ENCODE results near the gene HMGN1.

Gene HMGN1

GRCh38 chr21:39327727-39328126 is 21.2 kb downstream of the HMGN1 start:
- no peak for DNase-seq

DNA sequence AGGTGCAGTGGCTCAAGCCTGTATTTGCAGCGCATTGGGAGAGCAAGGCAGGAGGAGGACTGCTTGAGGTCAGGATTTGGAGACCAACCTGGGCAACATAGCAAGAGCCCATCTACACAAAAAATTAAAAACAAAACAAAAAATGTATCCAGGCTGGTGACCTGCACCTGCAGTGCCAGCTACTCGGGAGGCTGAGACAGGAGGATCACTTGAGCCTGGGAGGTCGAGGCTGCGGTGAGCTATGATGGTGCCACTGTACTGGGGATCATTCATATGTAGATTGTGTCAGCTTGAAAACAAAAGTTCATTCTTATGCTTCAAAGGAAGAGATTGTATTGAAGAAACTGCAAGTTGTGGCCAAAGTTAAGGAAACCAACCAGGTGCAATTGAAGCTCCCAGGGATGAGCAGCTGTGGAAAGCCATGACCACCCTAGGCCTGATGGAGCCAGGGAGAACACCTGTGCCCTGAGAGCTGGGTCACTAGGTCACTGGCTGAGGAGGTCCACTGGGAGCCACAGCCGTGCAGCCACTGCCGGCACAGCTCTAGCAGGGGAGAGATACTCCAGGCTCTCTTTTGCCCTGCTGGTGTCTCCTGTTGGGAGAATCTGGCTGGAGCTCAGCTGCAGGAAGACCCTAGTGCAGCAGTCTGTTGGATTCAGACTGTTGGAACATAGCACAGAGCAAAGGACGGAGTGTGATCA is 22.1 kb downstream of the HMGN1 start:
- DNase-seq, result no peak

- DNase-seq, result no peak
Observed at GRCh38 chr21:39325458-39325857, 23.4 kb downstream of the HMGN1 start.

- no peak for DNase-seq
Observed at GRCh38 chr21:39321424-39321823, 27.5 kb downstream of the HMGN1 start.

GRCh38 chr21:39319814-39320332 is 29.0 kb downstream of the HMGN1 start:
- no peak for DNase-seq

GRCh38 chr21:39319251-39319756 is 29.6 kb downstream of the HMGN1 start:
- no peak for DNase-seq

DNA sequence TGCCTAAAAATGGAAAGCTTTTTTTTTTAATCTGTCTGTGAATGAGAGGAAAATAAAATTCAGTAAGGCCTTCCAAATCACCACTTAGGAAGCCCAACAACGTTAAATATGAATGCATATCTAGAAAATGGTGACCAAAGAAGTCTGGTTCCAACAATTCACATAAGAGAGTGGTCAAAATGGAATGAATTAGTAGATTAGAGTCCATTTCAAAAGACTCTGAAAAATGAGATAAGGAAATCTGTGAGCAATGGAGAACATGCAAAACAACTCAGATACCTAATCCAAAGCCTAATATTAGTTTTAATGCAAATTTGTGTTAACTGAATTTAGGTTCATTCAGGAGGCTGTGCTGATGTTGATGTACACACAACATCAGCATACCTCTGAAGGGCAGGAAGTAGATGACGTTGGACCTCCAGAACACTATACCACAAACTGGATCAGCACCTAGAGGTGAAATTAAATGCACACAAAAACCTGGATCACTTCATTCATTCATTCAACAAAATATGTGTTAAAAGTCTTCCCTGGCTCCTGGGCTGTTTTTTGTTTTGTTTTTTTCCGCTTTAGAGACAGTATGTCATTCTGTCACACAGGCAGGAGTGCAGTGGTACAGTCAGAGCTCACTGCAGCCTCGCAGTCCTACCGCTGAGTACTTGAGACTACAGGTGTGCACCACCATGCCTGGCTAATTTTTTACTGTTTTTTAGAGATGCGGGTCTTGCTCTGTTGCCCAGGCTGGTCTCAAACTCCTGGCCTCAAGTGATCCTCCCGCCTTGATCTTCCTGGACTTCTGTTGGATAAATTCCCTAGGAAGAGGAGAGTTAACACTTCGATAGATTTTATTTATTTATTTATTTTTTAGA is 30.6 kb downstream of the HMGN1 start:
- DNase-seq, result no peak

DNA sequence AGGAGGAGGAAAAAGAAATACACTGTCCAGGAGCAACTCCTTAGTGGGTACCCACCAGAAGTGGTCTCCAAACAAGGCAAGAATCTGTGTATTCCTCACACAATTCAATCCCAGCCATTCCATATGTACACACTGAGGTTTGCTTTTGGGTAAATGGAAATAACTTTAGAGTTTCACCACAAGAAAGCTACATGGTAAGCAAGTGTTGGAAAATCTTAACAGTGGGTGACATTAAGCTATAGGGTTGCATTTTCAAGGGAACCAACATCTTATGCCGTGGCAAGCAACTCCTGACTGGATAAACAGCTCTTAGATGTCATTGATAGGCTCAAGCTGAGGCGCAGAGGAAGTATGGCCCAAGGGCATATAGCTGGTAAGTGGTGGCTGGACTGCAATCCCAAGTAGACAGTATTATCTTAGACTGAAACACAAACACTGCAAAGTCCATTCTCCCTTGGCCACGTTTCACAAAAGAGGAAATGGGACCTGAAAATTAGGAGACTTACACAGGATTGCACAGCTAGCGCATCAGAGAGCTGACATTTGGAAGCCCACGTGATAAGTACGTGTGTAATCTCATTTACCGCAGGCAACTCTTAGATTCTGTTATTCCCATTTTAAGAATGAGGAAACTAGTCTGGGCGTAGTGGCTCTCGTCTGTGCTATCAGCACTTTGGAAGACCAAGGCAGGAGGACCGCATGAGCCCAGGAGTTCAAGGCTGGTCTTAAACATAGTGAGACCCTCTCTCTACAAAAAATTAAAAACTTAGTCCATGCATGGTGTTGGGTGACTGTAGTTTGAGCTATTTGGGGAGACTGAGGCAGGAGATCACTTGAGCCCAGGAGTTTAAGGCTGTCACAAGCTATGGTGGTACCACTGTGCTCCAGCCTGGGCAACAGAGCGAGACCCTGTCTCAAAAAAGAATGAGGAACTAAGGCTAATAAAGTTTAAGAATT is 31.5 kb downstream of the HMGN1 start:
- no peak for DNase-seq

DNA sequence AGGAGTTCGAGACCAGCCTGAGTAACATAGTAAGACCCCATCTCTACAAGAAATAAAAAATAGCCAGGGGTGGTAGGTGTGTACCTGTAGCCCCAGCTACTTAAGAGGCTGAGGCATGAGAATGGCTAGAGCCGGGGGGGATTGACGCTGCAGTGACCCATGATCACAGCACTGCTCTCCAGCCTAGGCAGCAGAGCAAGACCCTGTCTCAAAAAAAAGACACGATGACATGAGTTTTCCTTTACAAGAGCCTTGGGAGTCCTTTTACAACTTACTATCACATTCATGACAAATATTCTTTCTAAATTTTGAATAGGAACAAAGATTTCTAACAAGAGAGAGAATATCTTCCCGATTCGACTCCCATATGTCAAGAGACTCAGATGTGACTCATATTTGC is 32.2 kb downstream of the HMGN1 start:
- DNase-seq, result no peak

DNA sequence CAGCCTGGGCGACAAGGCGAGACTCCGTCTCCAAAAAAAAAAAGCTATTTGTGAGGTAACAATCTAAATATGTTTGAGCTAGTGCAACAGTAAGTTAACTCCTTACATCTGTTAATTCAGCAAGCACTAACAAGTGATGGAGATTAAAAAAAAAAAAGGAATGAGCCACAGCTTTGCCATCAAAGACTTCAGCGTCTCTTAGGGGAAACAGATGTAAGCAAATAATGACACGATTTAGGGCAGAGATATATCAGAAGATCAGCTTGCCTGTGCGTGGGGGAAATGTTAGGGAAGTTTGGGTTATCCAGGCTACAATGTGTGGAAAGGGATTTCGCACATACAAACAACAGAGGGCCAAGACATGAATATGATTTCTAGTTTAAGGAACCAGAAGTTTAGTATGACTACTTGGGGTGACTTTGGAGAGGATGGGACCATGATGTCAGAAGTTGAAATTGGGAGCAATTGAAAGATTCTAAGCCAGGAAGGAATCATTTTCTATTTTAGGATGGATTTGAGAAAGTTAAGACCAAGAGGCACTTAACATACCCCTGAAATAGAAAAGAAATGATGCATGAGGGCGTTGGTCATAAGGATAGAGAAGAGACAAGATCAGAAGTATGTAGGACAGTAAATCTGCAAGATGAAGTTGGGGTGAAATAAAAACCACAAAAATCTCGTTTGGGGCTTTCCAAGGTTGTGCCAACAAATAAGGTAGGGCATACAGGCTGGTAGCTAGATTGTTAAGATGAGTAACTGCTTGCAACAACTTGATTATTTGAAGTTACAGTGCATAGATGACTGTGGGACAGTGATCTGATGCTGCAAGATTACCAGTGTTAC is 33.1 kb downstream of the HMGN1 start:
- no peak for DNase-seq

DNA sequence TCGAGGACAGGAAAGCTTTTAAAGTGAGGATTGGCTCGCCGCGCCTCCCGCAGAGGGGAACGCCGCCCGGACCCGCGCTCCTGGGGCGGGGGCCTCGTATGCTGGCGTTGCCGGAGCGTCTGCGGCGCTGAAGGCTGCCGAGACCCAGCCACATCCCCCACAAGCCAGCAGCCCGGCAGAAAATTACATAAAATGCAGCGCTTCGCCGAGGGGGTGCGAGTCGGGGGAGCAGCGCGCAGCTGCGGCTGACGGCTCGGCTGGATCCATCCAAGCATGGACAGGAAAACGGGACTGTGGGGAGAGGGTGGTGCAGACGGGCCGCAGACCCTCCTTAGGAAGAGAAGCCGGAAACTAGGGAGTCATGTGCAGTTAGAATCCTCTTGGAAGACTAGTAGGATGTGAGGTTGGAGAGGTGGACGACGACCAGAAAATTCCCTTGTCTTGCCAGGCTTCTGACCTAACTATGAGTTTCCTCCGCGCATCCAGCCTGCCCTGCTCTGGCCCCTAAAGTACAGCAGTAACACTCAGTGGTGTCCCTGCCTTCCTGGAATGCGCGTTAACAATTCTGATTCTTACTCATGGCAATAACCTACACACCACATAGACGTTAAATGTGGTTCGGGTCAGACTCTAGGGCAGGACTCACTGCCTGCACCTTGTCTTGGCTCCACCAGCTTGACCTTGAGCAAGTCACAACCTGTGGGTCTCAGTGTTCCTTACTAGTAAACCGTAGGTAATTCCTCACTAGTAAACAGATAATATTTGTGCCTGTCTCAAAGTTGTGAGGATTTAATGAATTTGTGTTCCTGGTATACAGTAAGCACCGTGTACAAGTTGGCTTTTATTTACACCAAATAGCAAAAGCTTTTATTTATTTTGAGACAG is 34.5 kb downstream of the HMGN1 start:
- peak; percentile 76 for DNase-seq

- DNase-seq, result peak; percentile 78
Observed at GRCh38 chr21:39313571-39314142, 35.2 kb downstream of the HMGN1 start, which contains the start of gene BRWD1. BRWD1 (minus strand) TSS chr21:39313632; CDS start chr21:39313491, 141 bp downstream.

DNA sequence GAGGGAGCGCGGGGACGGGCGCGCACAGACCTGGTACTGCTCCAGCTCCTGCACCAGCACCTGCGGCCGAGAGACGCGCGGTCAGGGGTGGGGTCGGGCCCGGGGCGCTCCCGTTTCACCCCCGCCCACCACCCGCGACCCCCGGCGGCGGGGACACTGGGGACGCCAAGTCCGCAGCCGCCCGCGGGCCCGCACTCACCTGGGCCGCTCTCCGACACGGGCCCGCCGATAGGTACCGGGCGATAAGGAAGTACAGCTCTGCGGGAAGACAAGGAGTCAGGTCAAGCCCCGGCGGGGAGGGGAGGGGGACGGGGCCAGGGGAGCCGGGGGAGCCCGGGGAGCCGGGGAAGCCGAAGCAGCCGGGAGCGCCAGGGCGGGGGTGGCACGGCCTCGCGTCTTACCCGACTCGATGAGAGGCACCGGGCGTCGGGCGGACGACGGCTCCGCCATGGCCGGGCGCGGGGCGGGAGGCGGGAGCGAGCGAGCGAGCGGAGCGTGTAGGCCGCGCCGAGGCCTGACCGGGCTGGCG is 35.8 kb downstream of the HMGN1 start:
- DNase-seq, result peak; percentile 31

GRCh38 chr21:39312112-39313041 is 36.5 kb downstream of the HMGN1 start:
- DNase-seq, result peak; percentile 91

- DNase-seq, result no peak
Observed at GRCh38 chr21:39311164-39311563, 37.7 kb downstream of the HMGN1 start.

DNA sequence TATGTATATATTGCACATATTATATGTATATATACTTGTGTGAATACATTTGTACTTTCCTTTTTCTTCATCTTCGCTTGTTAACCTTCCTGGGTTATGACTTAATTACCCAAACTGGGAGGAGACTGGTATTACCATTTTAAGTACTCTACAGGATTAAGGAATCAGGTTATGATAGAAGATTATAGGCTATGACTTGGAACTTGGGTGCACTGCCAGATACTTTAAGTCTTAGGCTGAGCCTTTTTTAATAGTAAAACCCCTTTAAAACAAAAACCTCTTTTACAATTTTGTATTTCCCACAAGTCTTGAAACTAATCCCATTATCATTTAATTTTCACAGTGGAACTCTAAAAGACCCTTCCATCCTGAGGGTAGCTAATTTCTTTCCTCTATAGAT is 41.4 kb downstream of the HMGN1 start:
- DNase-seq, result no peak

DNA sequence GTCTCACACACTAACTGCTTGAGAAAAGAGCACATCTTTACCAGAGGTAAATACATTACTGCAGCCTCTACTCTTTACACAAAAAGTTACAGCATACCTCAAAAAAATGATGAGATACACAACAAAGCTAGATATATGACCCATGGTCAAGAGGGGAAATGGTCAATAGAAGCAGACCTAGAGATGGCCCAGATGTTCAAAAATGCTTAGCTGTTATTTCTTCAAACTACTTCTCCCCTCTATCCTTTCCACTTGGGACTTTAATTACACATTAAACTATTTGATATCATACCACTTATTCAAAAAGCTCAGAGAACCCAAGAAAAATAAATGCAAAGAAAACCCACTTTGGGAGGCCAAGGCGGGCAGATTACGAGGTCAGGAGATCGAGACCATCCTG is 48.3 kb downstream of the HMGN1 start:
- no peak for DNase-seq

DNA sequence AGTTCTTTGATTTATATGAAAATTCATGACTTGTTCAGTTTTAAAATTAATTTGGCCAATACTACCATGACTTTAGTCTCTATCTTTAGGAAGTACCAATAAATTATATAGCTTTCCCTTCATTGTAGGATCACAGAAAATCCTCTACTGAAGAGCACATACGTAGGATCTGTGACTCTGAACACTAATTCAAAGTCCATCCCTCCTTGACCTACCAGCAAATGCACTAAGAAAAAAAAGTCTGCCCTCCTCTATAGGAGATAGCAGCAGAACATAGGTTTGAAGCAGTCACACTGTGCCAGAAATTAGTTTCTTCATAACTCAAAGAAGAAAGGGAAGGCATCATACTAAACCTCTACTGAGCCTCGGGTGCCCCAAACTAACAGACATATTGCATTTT is 52.0 kb downstream of the HMGN1 start:
- no peak for DNase-seq
